GM23338 (cell line): Measurements from ENCODE around the gene SCN9A. TPM values are rescaled to one million over a fixed set of nuclear protein-coding genes. Genes with fewer than 3 reads are reported as not detected.

Experiments
- ATAC-seq: fragments of 200-7000 bp; cut with Tn5 transposase; 3 replicates; pipeline ENCODE4 v1.9.1; 2020
- DNase-seq: peaks from one replicate; pipeline ENCODE4 v3.0.0-alpha.2; 2015; ENCODE audit warnings: low spot score
- H2AFZ ChIP-seq: fragments of 200-600 bp; sonication (generic); 2 replicates; pipeline ENCODE4 v1.8.0; 2016; ENCODE audit warnings: antibody characterized with exemption, mild to moderate bottlenecking, moderate library complexity
- H3F3A ChIP-seq: fragments of 200-600 bp; sonication (generic); replicated peaks from 2 replicates; pipeline ENCODE4 v1.8.0; 2017; ENCODE audit warnings: antibody characterized with exemption, mixed run types, low read depth
- H3K27ac ChIP-seq: fragments of 200-600 bp; sonication (generic); 2 replicates; pipeline ENCODE4 v1.6.1; 2016; ENCODE audit warnings: low read depth
- H3K27me3 ChIP-seq: fragments of 200-600 bp; sonication (generic); 2 replicates; pipeline ENCODE4 v1.8.0; 2016; ENCODE audit warnings: mild to moderate bottlenecking, mixed run types, moderate library complexity; ENCODE audit not compliant: insufficient read depth
- H3K36me3 ChIP-seq: fragments of 200-600 bp; sonication (generic); 2 replicates; pipeline ENCODE4 v1.8.0; 2016; ENCODE audit warnings: mild to moderate bottlenecking; ENCODE audit not compliant: insufficient read depth
- H3K4me1 ChIP-seq: fragments of 200-600 bp; sonication (generic); 2 replicates; pipeline ENCODE4 v1.8.0; 2016; ENCODE audit warnings: mild to moderate bottlenecking, moderate library complexity; ENCODE audit not compliant: insufficient read depth
- H3K4me2 ChIP-seq: fragments of 200-600 bp; sonication (generic); 2 replicates; pipeline ENCODE4 v1.7.1; 2017; ENCODE audit warnings: mixed run types
- H3K4me3 ChIP-seq: fragments of 200-600 bp; sonication (generic); 2 replicates; pipeline ENCODE4 v1.6.1; 2016; ENCODE audit warnings: mixed run types
- H3K79me2 ChIP-seq: fragments of 200-600 bp; sonication (generic); replicated peaks from 2 replicates; pipeline ENCODE4 v1.8.0; 2017; ENCODE audit warnings: mild to moderate bottlenecking; ENCODE audit not compliant: insufficient read depth
- H3K9me2 ChIP-seq: fragments of 200-600 bp; sonication (generic); 2 replicates; pipeline ENCODE4 v1.8.0; 2017; ENCODE audit not compliant: insufficient read depth
- H4K20me1 ChIP-seq: fragments of 200-600 bp; sonication (generic); replicated peaks from 2 replicates; pipeline ENCODE4 v1.8.0; 2017; ENCODE audit warnings: mild to moderate bottlenecking; ENCODE audit not compliant: insufficient read depth
- H3K27ac Mint-ChIP-seq: 2 replicates; pipeline ENCODE4 v1.8.0; 2020; ENCODE audit warnings: inconsistent platforms, mild to moderate bottlenecking, moderate library complexity, mixed read lengths
- H3K27me3 Mint-ChIP-seq: 3 replicates; pipeline ENCODE4 v1.8.0; 2022; ENCODE audit warnings: low read depth, mild to moderate bottlenecking, moderate library complexity, mixed read lengths, inconsistent platforms; ENCODE audit not compliant: insufficient read depth, poor library complexity
- H3K36me3 Mint-ChIP-seq: 3 replicates; pipeline ENCODE4 v1.8.0; 2021; ENCODE audit warnings: low read depth, mild to moderate bottlenecking, inconsistent platforms, moderate library complexity, mixed read lengths
- H3K4me1 Mint-ChIP-seq: 3 replicates; pipeline ENCODE4 v1.8.0; 2020; ENCODE audit warnings: mild to moderate bottlenecking, inconsistent platforms, mixed read lengths
- H3K4me3 Mint-ChIP-seq: 3 replicates; pipeline ENCODE4 v1.8.0; 2021; ENCODE audit warnings: moderate library complexity, mild to moderate bottlenecking, inconsistent platforms, mixed read lengths
- H3K9me3 Mint-ChIP-seq: 3 replicates; pipeline ENCODE4 v1.8.0; 2020; ENCODE audit warnings: moderate library complexity, mild to moderate bottlenecking, inconsistent platforms, mixed read lengths
- CREB1 ChIP-seq: fragments of 250-450 bp; sonication (Bioruptor Pico); IDR thresholded peaks from 2 replicates; pipeline ENCODE4 v1.5.0; 2020; ENCODE audit warnings: low read depth, mild to moderate bottlenecking, moderate library complexity
- EZH2 ChIP-seq: fragments of 200-600 bp; sonication (generic); IDR thresholded peaks from one replicate; pipeline ENCODE4 v1.8.0; 2017; ENCODE audit warnings: antibody characterized with exemption, mild to moderate bottlenecking, low read depth; ENCODE audit not compliant: unreplicated experiment
- EZH2phosphoT487 ChIP-seq: fragments of 200-600 bp; sonication (generic); IDR thresholded peaks from one replicate; pipeline ENCODE4 v1.8.1; 2018; ENCODE audit warnings: antibody characterized with exemption; ENCODE audit not compliant: unreplicated experiment
- ZNF114 ChIP-seq: fragments of 250-450 bp; sonication (Bioruptor Pico); IDR thresholded peaks from 2 replicates; pipeline ENCODE4 v1.5.0; 2020; ENCODE audit warnings: mild to moderate bottlenecking, moderate library complexity
- ZNF462 ChIP-seq: fragments of 250-450 bp; sonication (Bioruptor Pico); IDR thresholded peaks from 2 replicates; pipeline ENCODE4 v1.5.0; 2020; ENCODE audit warnings: mild to moderate bottlenecking, moderate library complexity
- polyA plus RNA-seq: library from polyadenylated mRNA; unstranded; fragments of >200 nt; fragmentation: Nextera tagmentation; extraction: Ambion mirVana; gene quantifications from 2 replicates; pipeline ENCODE4 v1.2.1, GENCODE V29; 2016
- total RNA-seq: library from RNA; depleted of rRNA; stranded (reverse); fragments of >200 nt; shearing (Covaris generic); gene quantifications from 2 replicates; pipeline ENCODE4 v1.2.3, GENCODE V29; 2014
- TF ChIP-seq, protein P1 (sequence below): IDR thresholded peaks from 2 replicates; pipeline ENCODE4 v1.6.1; 2016; ENCODE audit warnings: antibody characterized with exemption
- TF ChIP-seq, protein P2 (sequence below), 2 experiments: fragments of 200-600 bp in 1 of 2; sonication (generic) in 1 of 2; conservative IDR thresholded peaks; 2 replicates each; pipeline versions ENCODE4 v1.5.1 to v1.6.1; 2016 to 2017; ENCODE audit warnings: antibody characterized with exemption in 2 of 2, low read depth in 2 of 2, mild to moderate bottlenecking in 2 of 2, moderate library complexity in 1 of 2

The SCN9A gene
- total and polyA plus RNA-seq, 2 experiments from 2014 or later, result 8.8 to 9.5 TPM

GRCh38 chr2:166404831-166405568, 29.3 kb upstream of the SCN9A start:
- Histone ChIP-seq H3K79me2 (no peaks in the 10 kb centered on the region), H3K4me3 (no peak overlapping the region), H3K27me3 (no peaks in the 10 kb centered on the region), H4K20me1 (no peaks in the 10 kb centered on the region), H3F3A (no peaks in the 10 kb centered on the region), H3K9me2 (no peaks in the 10 kb centered on the region), H3K4me1 (no peaks in the 10 kb centered on the region), H2AFZ (no peak overlapping the region), H3K36me3 (no peaks in the 10 kb centered on the region), H3K27ac (no peak overlapping the region), H3K4me2 (no peak overlapping the region)
- no peak overlapping the region for H3K27ac Mint-ChIP-seq
- ATAC-seq, result no peak
- no peaks in the 10 kb centered on the region for H3K27me3 Mint-ChIP-seq
- H3K36me3 Mint-ChIP-seq, result no peaks in the 10 kb centered on the region
- H3K4me3 Mint-ChIP-seq, result no peak overlapping the region
- no peaks in the 10 kb centered on the region for H3K4me1 Mint-ChIP-seq
- H3K9me3 Mint-ChIP-seq, result no peaks in the 10 kb centered on the region
- TF ChIP-seq EZH2phosphoT487 (no peak), EZH2 (no peak), ZNF462 (CRISPR knock-in tag) (no peak), ZNF114 (no peak), CREB1 (no peak)
- TF ChIP-seq, protein P1, sequence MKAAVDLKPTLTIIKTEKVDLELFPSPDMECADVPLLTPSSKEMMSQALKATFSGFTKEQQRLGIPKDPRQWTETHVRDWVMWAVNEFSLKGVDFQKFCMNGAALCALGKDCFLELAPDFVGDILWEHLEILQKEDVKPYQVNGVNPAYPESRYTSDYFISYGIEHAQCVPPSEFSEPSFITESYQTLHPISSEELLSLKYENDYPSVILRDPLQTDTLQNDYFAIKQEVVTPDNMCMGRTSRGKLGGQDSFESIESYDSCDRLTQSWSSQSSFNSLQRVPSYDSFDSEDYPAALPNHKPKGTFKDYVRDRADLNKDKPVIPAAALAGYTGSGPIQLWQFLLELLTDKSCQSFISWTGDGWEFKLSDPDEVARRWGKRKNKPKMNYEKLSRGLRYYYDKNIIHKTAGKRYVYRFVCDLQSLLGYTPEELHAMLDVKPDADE, result no peak
- TF ChIP-seq, protein P2, sequence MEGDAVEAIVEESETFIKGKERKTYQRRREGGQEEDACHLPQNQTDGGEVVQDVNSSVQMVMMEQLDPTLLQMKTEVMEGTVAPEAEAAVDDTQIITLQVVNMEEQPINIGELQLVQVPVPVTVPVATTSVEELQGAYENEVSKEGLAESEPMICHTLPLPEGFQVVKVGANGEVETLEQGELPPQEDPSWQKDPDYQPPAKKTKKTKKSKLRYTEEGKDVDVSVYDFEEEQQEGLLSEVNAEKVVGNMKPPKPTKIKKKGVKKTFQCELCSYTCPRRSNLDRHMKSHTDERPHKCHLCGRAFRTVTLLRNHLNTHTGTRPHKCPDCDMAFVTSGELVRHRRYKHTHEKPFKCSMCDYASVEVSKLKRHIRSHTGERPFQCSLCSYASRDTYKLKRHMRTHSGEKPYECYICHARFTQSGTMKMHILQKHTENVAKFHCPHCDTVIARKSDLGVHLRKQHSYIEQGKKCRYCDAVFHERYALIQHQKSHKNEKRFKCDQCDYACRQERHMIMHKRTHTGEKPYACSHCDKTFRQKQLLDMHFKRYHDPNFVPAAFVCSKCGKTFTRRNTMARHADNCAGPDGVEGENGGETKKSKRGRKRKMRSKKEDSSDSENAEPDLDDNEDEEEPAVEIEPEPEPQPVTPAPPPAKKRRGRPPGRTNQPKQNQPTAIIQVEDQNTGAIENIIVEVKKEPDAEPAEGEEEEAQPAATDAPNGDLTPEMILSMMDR (conservative IDR thresholded peaks at IDR 0.05; ENCODE audit: low read depth in 2 of 2), result no peak
- DNase-seq, result no peak
